Activated B cell treated with CpG ODN at 0.5 μM for 24 hours (primary cell): Measurements from ENCODE around the gene ABHD1. TPM values are rescaled to one million over a fixed set of nuclear protein-coding genes. Genes with fewer than 3 reads are reported as not detected.
A peak's percentile ranks its signal among the peaks of the same experiment; 100 is the strongest.
"Not testable (repeated sequence)": the region's sequence is repeated elsewhere in the genome, so short reads cannot be mapped to it uniquely, and the experiment has no call there.

Experiments used
- ATAC-seq: fragments of 200-7000 bp; cut with Tn5 transposase; one replicate; pipeline ENCODE4 v1.10.0; 2021; ENCODE audit warnings: low read depth, mild to moderate bottlenecking, moderate library complexity
- CTCF ChIA-PET: fragments of 350-600 bp; sonication (Branson Sonifier 250); formaldehyde crosslinking; loops from one replicate; lab custom pipeline; 2021; ENCODE audit warnings: antibody characterized with exemption; lab: Charles Lee
- POLR2A ChIA-PET: fragments of 350-600 bp; sonication (Branson Sonifier 250); formaldehyde crosslinking; loops from one replicate; lab custom pipeline; 2021; ENCODE audit warnings: antibody characterized with exemption; lab: Charles Lee
- DNase-seq: peaks from one replicate; pipeline ENCODE4 v3.0.0; 2022
- H3K27ac Mint-ChIP-seq: one replicate; pipeline ENCODE4 v1.8.0; 2020; ENCODE audit warnings: mixed read lengths
- H3K27me3 Mint-ChIP-seq: one replicate; pipeline ENCODE4 v1.8.0; 2021; ENCODE audit warnings: mixed read lengths
- H3K36me3 Mint-ChIP-seq: one replicate; pipeline ENCODE4 v1.8.0; 2021; ENCODE audit warnings: low read depth, mixed read lengths
- H3K4me1 Mint-ChIP-seq: one replicate; pipeline ENCODE4 v1.8.0; 2021; ENCODE audit warnings: mixed read lengths
- H3K4me3 Mint-ChIP-seq: one replicate; pipeline ENCODE4 v1.8.0; 2020; ENCODE audit warnings: mild to moderate bottlenecking, mixed read lengths
- H3K9me3 Mint-ChIP-seq: one replicate; pipeline ENCODE4 v1.8.0; 2020; ENCODE audit warnings: mixed read lengths
- intact Hi-C: fragments of 100-400 bp; cut with micrococcal nuclease; formaldehyde crosslinking; loops from one replicate; pipeline ENCODE4 v1.15.1; 2024
- total RNA-seq: library from RNA; stranded (reverse); gene quantifications from 2 replicates; pipeline ENCODE4 v1.2.3, GENCODE V29; 2022
- TF ChIP-seq, protein P1 (sequence below): fragments of 200-600 bp; IDR thresholded peaks from one replicate; pipeline ENCODE4 v1.8.0; 2022; ENCODE audit warnings: antibody characterized with exemption, mild to moderate bottlenecking

Gene ABHD1
- total RNA-seq: 0.20 and 1.1 TPM in 2 replicates

- H3K27me3 Mint-ChIP-seq: peaks cover 22% of the 10 kb centered on the region
- TF ChIP-seq, protein P1, sequence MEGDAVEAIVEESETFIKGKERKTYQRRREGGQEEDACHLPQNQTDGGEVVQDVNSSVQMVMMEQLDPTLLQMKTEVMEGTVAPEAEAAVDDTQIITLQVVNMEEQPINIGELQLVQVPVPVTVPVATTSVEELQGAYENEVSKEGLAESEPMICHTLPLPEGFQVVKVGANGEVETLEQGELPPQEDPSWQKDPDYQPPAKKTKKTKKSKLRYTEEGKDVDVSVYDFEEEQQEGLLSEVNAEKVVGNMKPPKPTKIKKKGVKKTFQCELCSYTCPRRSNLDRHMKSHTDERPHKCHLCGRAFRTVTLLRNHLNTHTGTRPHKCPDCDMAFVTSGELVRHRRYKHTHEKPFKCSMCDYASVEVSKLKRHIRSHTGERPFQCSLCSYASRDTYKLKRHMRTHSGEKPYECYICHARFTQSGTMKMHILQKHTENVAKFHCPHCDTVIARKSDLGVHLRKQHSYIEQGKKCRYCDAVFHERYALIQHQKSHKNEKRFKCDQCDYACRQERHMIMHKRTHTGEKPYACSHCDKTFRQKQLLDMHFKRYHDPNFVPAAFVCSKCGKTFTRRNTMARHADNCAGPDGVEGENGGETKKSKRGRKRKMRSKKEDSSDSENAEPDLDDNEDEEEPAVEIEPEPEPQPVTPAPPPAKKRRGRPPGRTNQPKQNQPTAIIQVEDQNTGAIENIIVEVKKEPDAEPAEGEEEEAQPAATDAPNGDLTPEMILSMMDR: no peak
- peak within 1 kb of the TSS; percentile 89 for H3K4me3 Mint-ChIP-seq
- no peaks in the 10 kb centered on the region for H3K36me3 Mint-ChIP-seq
- peaks cover 15% of the 10 kb centered on the region for H3K4me1 Mint-ChIP-seq
- H3K27ac Mint-ChIP-seq: peak within 1 kb of the TSS; percentile 43
- intact Hi-C loops: loop anchor here (1.0 kb wide), 2 partner anchors 11 to 94 kb away; partner anchors contain the start of genes CAD and PREB
- CTCF ChIA-PET: interaction anchor here (1.0 to 1.7 kb wide), 3 partner anchors 11 to 156 kb away, joined by 3 to 10 read pairs (median 9); partner anchors contain the start of gene PREB
- peak; percentile 89 for ATAC-seq
- H3K9me3 Mint-ChIP-seq: no peaks in the 10 kb centered on the region
- peak; percentile 69 for DNase-seq
- POLR2A ChIA-PET: interaction anchor here (0.8 to 3.5 kb wide), 5 partner anchors 8 to 151 kb away, joined by 3 to 32 read pairs (median 3); partner anchors contain the start of genes ATRAID, PREB and SLC5A6
Observed at GRCh38 chr2:27123302-27124150, at the start of gene ABHD1. TSS of gene ABHD1 (plus strand) at chr2:27123815. CDS start at chr2:27123949, 134 bp downstream.

DNA sequence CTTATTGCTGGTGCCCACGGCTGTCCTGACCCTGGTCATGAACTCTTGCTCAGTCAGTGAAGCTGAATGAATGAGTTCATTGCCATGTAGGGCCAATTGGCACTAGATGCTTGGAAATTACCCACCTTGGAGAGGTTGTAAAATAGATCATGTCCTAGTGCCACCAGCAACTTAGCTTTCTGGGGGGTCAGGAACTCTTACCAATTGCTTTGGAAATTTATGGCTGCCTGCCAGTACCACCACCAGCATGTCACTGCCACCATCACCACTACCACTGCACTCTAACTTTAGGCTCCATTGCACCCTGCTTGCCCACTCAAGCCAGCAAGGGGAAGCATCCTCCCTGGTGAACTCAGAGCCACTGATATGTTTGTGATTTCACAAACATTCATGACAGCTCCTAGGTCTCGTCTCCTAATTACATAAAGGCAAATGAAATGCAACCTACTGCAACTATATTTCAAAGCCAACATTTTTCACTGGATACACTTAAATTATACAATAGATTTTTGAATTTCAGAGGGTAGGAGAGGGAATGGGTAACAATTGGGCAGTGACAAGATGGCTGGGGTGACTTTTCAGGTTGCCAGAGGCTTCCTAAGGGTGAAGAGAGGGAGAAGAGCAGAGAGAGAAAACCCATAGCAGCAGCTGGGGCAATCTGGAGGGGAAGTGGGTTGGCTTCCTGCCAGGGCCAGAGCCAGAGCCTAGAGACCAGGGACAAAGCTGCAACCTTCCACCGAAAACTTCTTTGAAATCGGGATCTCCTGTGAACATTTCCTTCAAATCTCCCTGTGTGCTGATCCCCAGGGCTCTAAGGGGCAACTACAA, 48.7 kb upstream of the ABHD1 start:
- H3K27ac Mint-ChIP-seq: peak overlapping the region; percentile 73
- H3K27me3 Mint-ChIP-seq: no peaks in the 10 kb centered on the region
- no peaks in the 10 kb centered on the region for H3K9me3 Mint-ChIP-seq
- peaks cover 6% of the 10 kb centered on the region for H3K36me3 Mint-ChIP-seq
- H3K4me1 Mint-ChIP-seq: peaks cover 55% of the 10 kb centered on the region
- H3K4me3 Mint-ChIP-seq: peak overlapping the region; percentile 25
- intact Hi-C loops: no loop called here
- CTCF ChIA-PET: no interaction called here
- TF ChIP-seq, protein P1: no peak
- ATAC-seq: no peak
- no peak for DNase-seq
- POLR2A ChIA-PET: interaction anchor here (0.6 to 13.9 kb wide), 4 partner anchors 9 to 239 kb away, joined by 3 to 204 read pairs (median 9); partner anchors contain the start of gene AGBL5

GRCh38 chr2:27075566-27075871, 48.1 kb upstream of the ABHD1 start:
- ATAC-seq, H3K27me3 Mint-ChIP-seq, intact Hi-C loops, CTCF ChIA-PET, H3K9me3 Mint-ChIP-seq, DNase-seq, H3K36me3 Mint-ChIP-seq: not testable (repeated sequence)
- peak overlapping the region; percentile 25 for H3K4me3 Mint-ChIP-seq
- H3K4me1 Mint-ChIP-seq: peaks cover 50% of the 10 kb centered on the region
- POLR2A ChIA-PET: interaction anchor here (0.6 to 13.9 kb wide), 4 partner anchors 8 to 302 kb away, joined by 3 to 204 read pairs (median 4); partner anchors contain the start of gene AGBL5
- H3K27ac Mint-ChIP-seq: peak overlapping the region; percentile 73

GRCh38 chr2:27076323-27076722, 47.3 kb upstream of the ABHD1 start:
- intact Hi-C loops: no loop called here
- POLR2A ChIA-PET: interaction anchor here (0.7 kb wide), 1 partner anchor 25 kb away, joined by 3 read pairs; no protein-coding TSS in a partner anchor
- ATAC-seq: no peak
- Mint-ChIP-seq H3K27ac (peak overlapping the region; percentile 67), H3K9me3 (no peaks in the 10 kb centered on the region), H3K27me3 (no peaks in the 10 kb centered on the region), H3K4me3 (no peak overlapping the region), H3K36me3 (no peaks in the 10 kb centered on the region), H3K4me1 (peaks cover 48% of the 10 kb centered on the region)
- TF ChIP-seq, protein P1: no peak
- CTCF ChIA-PET: no interaction called here
- no peak for DNase-seq

DNA sequence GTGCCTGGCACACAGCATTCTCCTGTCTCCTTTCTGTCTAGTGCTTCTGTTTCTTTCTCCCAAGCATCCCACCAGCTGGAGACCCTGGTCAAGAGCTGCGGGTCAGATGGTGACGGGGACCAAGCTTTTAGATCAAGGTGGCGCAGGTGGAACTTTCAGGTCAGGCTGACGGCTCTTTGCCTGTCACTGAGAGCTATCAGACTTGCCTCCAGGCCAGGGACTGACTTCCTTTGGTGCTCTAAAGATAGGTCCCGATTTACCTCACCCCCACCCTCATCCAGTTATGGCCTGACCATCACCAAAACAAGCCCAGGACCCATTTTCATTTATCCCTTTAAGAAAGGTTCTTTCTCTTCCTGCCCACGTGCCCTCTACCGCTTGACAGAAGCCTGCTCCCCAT, 46.4 kb upstream of the ABHD1 start:
- H3K27me3 Mint-ChIP-seq: no peaks in the 10 kb centered on the region
- TF ChIP-seq, protein P1: no peak
- no peak for ATAC-seq
- peaks cover 50% of the 10 kb centered on the region for H3K4me1 Mint-ChIP-seq
- H3K4me3 Mint-ChIP-seq: no peak overlapping the region
- no peak for DNase-seq
- peak overlapping the region; percentile 41 for H3K27ac Mint-ChIP-seq
- H3K9me3 Mint-ChIP-seq: no peaks in the 10 kb centered on the region
- ChIA-PET POLR2A (interaction anchor here (0.6 to 0.7 kb wide), 2 partner anchors 26 to 292 kb away, joined by 3 to 7 read pairs; no protein-coding TSS in a partner anchor), CTCF (no interaction called here)
- no peaks in the 10 kb centered on the region for H3K36me3 Mint-ChIP-seq
- intact Hi-C loops: no loop called here
